ENCODE results near the gene IFT25. TPM values are rescaled to one million over a fixed set of nuclear protein-coding genes. Genes with fewer than 3 reads are reported as not detected.

Gene IFT25
- total RNA-seq, 2 donors from 2014 or later: 61.8 to 71.2 TPM

DNA sequence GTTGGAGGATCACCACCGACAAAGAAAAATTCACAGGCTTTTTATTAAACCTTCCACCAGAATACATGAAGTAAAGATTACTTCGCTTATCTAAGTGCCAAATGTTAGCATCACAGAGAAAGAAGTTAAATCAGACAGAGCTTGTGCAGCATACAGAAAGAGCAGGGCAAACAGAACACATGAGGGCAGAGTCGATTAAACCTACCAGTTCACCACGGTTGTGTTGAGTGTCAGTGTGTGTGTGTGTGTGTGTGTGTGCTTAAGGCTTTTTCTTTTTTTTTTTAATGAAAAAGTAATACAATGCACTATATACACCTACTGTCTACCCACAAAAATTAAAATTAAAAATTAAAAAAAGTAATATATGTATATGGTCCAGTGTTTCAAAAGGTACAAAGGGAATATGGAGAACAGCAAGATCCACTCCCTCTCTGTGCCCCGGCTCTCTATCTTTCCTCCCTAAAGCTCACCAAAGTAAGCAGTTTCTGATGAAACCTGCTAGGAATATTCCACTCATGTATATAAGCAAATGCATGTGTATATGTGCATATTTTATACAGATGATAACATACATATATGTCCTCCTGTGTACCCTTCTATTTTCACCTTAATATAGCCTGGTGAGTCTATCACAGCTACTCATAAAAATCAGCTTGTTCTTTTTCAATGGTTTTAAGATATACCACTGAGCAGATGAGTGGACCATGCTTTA is 73.6 kb downstream of the IFT25 start:
- Mint-ChIP-seq H3K9me3 (no peaks in the 10 kb centered on the region), H3K27me3 (no peaks in the 10 kb centered on the region), H3K27ac (no peak overlapping the region), H3K4me1 (ENCODE audit: low read depth in 2 of 2) (no peaks in the 10 kb centered on the region), H3K36me3 (peaks cover 10% of the 10 kb centered on the region), H3K4me3 (no peak overlapping the region)
- ATAC-seq (no peak), DNase-seq (ENCODE audit: low spot score) (no peak)

Other genes with a start within 250 kb of the IFT25 start
- gene GLIS1, start 206.5 kb downstream of the IFT25 start, total RNA-seq: not detected
- 10 to 100 TPM; 23.4 to 44.9 TPM for gene NDC1, start 107.4 kb downstream of the IFT25 start, total RNA-seq
- 10 to 100 TPM; 16.9 to 25.3 TPM for gene YIPF1, start 55.9 kb downstream of the IFT25 start, total RNA-seq
- not detected for gene DIO1, start 51.5 kb downstream of the IFT25 start, total RNA-seq
- gene LRRC42, start 651 bp upstream of the IFT25 start, total RNA-seq: 10 to 100 TPM; 19.2 to 21.8 TPM
- not detected for gene LDLRAD1, start 72.5 kb upstream of the IFT25 start, total RNA-seq
- gene TMEM59, start 107.5 kb upstream of the IFT25 start, total RNA-seq: 100 to 1,000 TPM in 1 of 2 donors, 10 to 100 TPM in 1; 85.9 to 239 TPM
- gene TCEANC2, start 107.9 kb upstream of the IFT25 start, total RNA-seq: 1 to 10 TPM; 9.3 to 9.5 TPM
- gene CDCP2, start 207.3 kb upstream of the IFT25 start, total RNA-seq: not detected

Measured in natural killer cell treated with Interleukin-12 subunit alpha and Interleukin-12 subunit beta and Interleukin-15 and Interleukin-18, amount 100 ng/mL, for 72 hours (primary cell).